WERI-Rb-1 (cell line): ENCODE results near the gene EMSY.

Source experiments
- DNase-seq: peaks from one replicate; pipeline ENCODE4 v3.0.0-alpha.2; 2020
- H3K27ac ChIP-seq: fragments of 250-450 bp; sonication (Bioruptor Pico); 2 replicates; pipeline ENCODE4 v1.5.1; 2020; ENCODE audit warnings: mild to moderate bottlenecking, moderate library complexity
- H3K27me3 ChIP-seq: fragments of 250-450 bp; sonication (Bioruptor Pico); 2 replicates; pipeline ENCODE4 v1.5.1; 2021; ENCODE audit warnings: mild to moderate bottlenecking, low read depth, moderate library complexity; ENCODE audit not compliant: insufficient read depth, severe bottlenecking
- H3K36me3 ChIP-seq: fragments of 250-450 bp; sonication (Bioruptor Pico); 2 replicates; pipeline ENCODE4 v1.5.1; 2020; ENCODE audit warnings: mild to moderate bottlenecking, moderate library complexity
- H3K4me3 ChIP-seq: 2 replicates; pipeline ENCODE4 v1.5.1; 2011; ENCODE audit warnings: low read depth, mild to moderate bottlenecking, control low read depth, low read length
- H3K9me3 ChIP-seq: fragments of 250-450 bp; sonication (Bioruptor Pico); 2 replicates; pipeline ENCODE4 v1.5.1; 2021; ENCODE audit warnings: mild to moderate bottlenecking, moderate library complexity; ENCODE audit not compliant: severe bottlenecking
- TF ChIP-seq, protein P1 (sequence below): IDR thresholded peaks from 2 replicates; pipeline ENCODE4 v1.5.1; 2011; ENCODE audit warnings: low read depth, mild to moderate bottlenecking, control low read depth, inconsistent platforms, low read length

Gene EMSY

DNA sequence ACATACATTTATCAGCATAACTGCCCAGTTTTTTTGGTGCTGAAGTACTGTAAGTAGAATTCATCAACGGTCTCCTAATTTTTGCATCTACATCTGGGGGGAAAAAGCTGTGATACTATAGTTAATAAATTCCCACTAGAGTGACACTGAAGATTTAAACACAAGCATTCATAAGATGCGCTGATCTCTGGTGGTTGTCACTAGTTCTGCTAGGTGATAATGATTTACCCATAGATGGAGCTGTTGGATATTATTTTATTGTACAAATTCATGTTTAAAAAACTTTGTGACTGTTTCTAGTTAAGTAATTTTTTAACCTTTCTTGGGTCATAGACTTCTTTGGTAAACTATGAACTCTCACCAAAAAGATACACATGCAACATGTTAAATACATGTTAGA is 106.6 kb downstream of the EMSY start:
- Histone ChIP-seq H3K36me3 (peaks cover 8% of the 10 kb centered on the region; the same call in 1 of the 2 replicates), H3K27me3 (no peaks in the 10 kb centered on the region), H3K9me3 (no peaks in the 10 kb centered on the region), H3K4me3 (no peak overlapping the region), H3K27ac (no peak overlapping the region)
- DNase-seq: no peak
- TF ChIP-seq, protein P1, sequence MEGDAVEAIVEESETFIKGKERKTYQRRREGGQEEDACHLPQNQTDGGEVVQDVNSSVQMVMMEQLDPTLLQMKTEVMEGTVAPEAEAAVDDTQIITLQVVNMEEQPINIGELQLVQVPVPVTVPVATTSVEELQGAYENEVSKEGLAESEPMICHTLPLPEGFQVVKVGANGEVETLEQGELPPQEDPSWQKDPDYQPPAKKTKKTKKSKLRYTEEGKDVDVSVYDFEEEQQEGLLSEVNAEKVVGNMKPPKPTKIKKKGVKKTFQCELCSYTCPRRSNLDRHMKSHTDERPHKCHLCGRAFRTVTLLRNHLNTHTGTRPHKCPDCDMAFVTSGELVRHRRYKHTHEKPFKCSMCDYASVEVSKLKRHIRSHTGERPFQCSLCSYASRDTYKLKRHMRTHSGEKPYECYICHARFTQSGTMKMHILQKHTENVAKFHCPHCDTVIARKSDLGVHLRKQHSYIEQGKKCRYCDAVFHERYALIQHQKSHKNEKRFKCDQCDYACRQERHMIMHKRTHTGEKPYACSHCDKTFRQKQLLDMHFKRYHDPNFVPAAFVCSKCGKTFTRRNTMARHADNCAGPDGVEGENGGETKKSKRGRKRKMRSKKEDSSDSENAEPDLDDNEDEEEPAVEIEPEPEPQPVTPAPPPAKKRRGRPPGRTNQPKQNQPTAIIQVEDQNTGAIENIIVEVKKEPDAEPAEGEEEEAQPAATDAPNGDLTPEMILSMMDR: no peak

DNA sequence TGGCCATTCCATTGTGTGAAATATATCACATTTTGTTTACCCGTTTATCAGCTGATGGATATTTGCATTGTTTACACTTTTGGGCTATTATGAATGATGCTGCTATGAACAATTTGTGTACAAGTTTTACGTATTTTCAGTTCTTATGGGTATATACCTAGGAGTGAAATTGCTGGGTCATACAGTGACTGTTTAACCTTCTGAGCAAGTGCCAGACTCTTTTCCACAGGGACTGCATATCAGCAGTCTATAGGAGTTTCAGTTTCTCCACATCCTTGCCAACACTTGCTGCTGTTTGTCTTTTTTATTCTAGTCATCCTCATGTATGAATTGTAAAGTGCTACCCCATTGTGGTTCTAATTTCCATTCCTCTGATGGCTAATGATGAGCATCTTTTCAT is 108.2 kb downstream of the EMSY start:
- DNase-seq: no peak
- TF ChIP-seq, protein P1: no peak
- Histone ChIP-seq H3K27ac (no peak overlapping the region), H3K9me3 (no peaks in the 10 kb centered on the region), H3K36me3 (peaks cover 3% of the 10 kb centered on the region; the same call in 1 of the 2 replicates), H3K4me3 (no peak overlapping the region), H3K27me3 (no peaks in the 10 kb centered on the region)

DNA sequence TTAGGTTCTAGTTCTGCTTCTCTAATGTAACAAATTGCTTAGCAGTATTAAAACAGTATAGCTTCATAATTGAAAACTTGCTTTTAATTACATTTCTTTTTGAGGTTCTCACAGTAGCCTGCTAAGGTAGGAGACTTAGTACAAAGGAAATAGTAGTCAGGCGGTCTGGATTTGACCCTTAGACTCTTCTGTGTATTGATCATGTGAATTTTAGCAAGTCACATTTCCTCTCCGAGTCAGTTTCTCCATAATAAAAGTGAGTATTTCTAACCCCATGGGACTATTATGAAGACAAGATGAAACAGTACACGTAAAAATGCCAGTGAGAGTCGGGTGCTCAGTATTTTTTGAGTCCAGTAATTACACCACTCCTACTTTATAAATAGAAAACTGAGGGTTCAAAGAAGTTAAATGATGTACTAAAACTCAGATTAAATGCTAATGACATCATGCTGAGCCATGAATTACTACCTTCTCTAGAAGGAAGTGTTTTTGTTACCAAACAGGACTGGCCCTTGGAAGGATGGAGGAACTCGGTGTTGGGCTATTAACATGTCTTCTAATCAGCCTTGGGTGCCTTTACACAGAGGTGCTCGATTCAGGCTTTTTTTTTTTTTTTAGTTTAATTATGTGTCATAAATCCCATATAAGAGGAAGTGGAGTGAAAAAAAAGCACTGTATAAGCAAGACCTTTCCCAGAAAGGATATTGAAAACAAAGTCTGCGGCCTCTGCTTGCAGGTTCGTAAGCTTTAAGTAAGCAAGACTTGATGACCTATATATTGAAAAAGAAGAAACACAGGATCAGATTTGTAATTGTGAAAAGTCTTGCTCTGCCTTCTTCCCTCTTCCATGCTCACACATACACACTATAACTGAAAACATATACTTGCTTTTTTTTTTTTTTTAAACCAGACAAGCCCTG is 109.0 kb downstream of the EMSY start:
- Histone ChIP-seq H3K36me3 (peaks cover 3% of the 10 kb centered on the region; the same call in 1 of the 2 replicates), H3K27ac (no peak overlapping the region), H3K4me3 (no peak overlapping the region), H3K9me3 (no peaks in the 10 kb centered on the region), H3K27me3 (no peaks in the 10 kb centered on the region)
- TF ChIP-seq, protein P1: no peak
- no peak for DNase-seq

DNA sequence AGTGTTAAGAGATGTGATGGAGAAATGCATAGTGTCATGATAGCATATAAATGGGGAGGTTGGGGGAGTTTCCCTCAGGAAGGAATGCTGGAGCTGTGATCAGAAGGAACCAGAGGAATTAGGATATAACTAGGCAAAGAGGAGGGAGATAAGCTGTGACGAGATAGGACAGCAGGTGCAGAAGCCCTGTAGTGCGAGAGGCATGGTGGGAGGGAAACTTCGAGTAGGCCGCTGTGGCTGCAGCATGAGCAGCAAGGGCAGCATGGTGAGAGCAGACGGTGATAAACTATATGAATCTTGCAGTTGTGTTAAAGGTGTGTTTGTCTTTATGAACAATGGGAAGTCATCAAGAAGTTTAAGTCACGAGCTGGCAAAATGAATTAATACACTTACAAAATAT is 109.9 kb downstream of the EMSY start:
- no peak overlapping the region for H3K27ac ChIP-seq
- H3K9me3 ChIP-seq: no peaks in the 10 kb centered on the region
- TF ChIP-seq, protein P1: no peak
- H3K4me3 ChIP-seq: no peak overlapping the region
- DNase-seq: no peak
- H3K27me3 ChIP-seq: no peaks in the 10 kb centered on the region
- H3K36me3 ChIP-seq: peaks cover 3% of the 10 kb centered on the region; the same call in 1 of the 2 replicates

DNA sequence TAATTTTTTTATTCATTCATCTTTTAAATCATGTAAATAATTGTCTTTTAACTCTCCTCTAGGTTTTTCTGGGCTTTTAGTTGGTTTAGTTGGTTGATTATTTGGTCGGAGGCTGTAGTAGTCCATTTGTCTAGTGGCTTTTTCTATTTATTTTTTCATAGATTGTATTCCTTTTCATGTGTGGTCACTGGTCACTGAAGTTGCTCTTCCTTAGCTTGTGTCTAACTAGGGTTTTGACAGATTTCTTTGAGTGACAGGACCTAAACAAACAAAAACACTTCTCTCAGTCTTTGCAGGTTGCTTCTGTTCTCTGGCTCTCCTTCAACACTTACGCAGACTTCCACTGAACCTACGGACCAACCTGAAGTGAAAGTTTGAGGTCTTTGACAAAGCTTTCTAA is 112.6 kb downstream of the EMSY start:
- H3K27me3 ChIP-seq: no peaks in the 10 kb centered on the region
- H3K27ac ChIP-seq: no peak overlapping the region
- no peaks in the 10 kb centered on the region for H3K9me3 ChIP-seq
- H3K36me3 ChIP-seq: no peaks in the 10 kb centered on the region
- DNase-seq: no peak
- H3K4me3 ChIP-seq: no peak overlapping the region
- TF ChIP-seq, protein P1: no peak
